Stimulated activated CD8-positive, alpha-beta memory T cell treated with anti-CD3 and anti-CD28 coated beads, Interleukin-15, amount 100 ng/mL, for 1 hour (primary cell): Measurements from ENCODE around the gene OPA3.

Experiments used
- DNase-seq: peaks from one replicate; pipeline ENCODE4 v3.0.0-alpha.2; 2020; ENCODE audit warnings: low read depth

Gene OPA3

DNA sequence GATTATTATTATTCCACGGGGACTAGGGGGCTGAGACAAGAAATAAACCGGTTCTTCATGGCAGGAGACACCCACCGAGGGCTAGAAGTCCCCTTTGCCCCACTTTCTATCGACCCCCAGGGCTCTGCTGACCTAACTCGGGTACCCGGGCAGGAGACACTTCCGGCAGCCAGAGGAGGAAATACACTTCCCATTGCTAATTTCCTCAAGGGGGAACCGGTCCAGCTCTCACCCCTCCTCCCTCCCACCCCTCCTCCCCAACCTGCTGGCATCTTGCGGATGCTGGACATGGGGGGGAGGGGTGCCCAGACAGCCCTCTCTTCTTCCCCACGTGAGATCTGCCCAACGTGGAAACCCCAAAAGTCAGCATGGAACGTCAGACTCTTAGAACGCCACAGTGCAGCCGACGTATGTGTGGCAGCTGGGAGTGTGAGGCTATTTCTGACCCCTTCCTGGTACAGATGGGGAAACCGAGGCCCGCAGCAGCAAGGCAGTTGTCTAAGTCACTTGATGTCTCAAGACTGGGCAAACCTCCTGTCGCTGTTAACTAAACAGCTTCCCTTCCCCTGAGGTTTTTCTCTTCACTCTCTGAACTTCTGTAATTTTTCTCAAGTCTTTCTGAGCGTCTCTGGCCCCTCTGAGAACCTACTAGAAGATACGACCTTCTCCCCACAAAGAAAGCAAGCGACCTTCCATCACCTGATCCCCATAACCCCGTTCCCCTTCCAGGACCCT is 13.8 kb upstream of the OPA3 start:
- DNase-seq, result no peak

DNA sequence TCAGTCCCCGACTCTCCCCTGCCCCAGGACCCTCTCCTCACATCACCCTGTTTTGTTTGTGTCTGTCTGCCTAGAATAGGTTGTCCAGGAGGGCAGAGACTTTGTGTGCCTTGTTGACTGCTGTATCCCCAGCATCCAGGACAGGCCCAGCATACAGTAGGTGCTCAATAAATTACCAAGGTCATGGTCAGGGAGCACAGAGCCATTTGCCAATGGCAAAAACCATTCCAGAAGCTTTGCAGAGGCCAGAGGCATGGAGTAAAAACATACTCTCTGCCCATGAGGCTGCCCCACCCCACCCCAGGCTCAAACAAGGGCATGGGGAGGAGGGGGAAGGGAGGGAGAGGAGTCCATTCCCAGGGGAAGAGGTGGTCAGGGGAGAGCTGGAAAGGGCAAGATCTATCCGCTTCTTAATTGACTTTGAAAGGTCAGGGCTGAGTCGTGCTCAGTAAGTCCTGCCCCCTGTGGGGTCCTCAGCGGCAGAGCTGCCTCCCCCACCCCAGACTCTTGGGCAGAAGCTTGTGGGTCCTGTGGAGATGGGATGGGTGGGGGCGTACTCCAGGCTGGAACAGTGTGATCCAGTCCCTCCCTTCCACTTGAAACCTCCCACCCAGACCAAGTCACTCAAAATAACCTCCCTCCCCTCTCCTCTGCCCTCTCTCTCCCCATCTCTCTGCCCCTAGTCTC is 13.0 kb upstream of the OPA3 start:
- no peak for DNase-seq

DNA sequence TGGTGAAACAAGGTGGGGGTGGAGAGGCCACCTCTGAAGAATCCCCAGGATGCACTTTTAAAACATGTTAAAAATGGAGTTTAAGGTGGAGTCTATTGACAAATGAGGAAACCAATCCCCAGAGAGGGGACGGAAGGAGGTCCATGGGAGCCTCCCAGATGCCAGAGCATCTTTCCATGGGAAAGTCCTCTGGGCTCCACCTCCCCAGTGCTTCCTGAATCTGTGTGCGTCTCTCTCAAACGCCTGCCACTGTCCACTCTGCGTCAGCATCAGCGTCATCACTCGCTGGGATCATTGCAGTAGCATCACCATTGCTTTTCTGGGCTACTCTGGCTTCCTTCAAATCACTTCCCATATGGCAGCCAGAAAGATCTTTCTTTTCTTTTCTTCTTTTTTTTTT is 11.2 kb upstream of the OPA3 start:
- DNase-seq, result no peak

GRCh38 chr19:45593520-45593919 is 8.9 kb upstream of the OPA3 start:
- no peak for DNase-seq

GRCh38 chr19:45592366-45592765 is 7.8 kb upstream of the OPA3 start:
- no peak for DNase-seq

DNA sequence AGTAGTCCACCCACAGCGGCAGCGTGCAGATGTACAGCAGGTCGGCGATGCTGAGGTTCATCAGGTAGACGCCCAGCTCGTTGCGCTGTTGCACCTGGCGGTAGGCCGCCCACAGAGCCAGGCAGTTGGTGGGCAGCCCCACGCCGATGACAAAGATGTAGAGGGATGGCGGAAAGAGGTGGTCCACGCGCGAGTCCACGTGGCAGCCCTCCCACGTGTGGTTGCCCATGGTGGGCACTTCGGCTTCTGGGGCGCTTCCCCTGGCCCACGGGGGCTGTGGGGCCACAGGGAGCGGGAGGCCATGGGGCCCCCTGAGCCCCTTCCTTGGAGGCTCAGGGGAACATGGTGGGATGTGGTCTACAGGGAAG is 7.0 kb upstream of the OPA3 start:
- DNase-seq, result no peak

GRCh38 chr19:45591004-45591637 is 6.5 kb upstream of the OPA3 start:
- DNase-seq, result no peak

- DNase-seq, result no peak
These were observed 5.8 kb upstream of the OPA3 start for GRCh38 chr19:45590300-45591003.

- DNase-seq, result no peak
These were observed 5.2 kb upstream of the OPA3 start for GRCh38 chr19:45589768-45590167.

- DNase-seq, result no peak
These were observed 3.3 kb upstream of the OPA3 start for GRCh38 chr19:45587873-45588272.

DNA sequence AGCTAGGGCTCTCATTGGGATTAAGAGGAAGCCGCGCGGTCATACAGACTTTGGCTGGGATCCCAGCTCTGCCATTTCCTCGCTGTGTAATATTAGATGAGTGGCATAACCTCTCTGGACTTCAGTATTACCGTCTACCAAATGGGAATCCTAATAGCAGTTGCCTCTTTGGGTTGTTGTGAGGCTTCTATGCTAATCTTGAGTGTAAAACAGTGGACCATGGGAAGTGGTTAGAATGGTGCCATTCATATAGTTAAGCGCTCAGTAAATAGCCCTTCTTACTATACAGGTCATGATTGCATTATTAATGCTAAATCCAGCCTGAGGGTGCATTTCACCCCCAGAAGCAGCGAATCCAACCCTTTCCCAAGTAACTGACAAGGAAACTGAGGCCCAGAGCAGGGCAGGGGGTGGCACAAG is 566 bp upstream of the OPA3 start:
- no peak for DNase-seq

GRCh38 chr19:45581576-45581975 is 3.0 kb downstream of the OPA3 start:
- DNase-seq, result no peak

GRCh38 chr19:45578861-45579260 is 5.7 kb downstream of the OPA3 start:
- DNase-seq, result no peak

DNA sequence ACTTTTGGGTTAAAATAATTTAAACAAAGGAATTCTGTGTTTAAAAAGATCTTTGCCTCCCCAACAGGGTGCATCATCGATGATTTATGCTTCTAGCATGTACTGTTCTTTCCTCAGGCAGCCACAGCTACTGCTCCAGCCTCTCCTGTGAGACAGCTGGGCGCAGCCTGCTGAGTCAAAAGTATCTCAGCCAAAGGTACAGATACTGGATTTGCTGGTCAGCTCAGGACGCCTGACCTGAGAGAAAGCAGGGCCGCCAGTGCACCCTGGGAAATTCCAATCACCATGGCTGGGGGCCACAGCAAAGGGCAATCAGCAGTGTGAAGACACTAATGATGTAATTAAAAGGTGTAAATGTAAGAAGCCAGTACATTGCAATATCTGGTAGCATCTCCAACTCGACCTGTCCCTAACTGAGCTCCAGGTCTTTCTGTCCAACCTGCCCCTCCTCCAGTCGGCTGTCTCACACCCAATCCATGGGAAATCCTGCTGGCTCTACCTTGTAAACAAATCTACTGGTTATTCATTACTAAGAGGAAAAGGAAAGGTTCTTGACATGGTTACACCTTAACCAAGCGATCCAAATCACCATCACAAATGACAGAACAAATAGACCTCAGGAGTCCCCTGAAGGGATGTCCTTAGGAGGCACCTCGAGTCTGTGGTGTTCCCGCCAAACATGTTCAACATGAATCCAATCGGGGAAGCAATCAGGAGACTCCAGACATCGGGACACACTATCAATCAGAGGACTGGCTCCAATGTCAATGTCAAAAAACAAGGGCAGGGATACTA is 7.3 kb downstream of the OPA3 start:
- DNase-seq, result no peak

DNA sequence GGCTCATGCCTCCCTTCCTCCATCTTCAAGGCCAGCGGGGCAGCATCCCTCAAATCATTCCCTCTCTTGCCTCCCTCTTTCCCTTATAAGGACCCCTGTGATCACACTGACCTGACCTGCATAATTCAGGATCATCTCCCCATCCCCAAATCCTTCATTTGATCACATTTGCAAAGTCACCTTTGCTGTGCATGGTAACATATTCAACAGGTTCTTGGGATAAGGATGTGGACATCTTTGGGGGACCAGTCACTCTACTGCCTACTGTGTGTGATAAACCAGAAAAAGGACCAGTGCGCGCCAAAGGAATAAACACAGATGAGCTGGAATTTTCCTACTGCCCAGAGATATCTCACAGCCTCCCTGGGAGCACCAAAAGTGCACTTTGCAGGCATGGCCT is 7.9 kb downstream of the OPA3 start:
- DNase-seq, result no peak

DNA sequence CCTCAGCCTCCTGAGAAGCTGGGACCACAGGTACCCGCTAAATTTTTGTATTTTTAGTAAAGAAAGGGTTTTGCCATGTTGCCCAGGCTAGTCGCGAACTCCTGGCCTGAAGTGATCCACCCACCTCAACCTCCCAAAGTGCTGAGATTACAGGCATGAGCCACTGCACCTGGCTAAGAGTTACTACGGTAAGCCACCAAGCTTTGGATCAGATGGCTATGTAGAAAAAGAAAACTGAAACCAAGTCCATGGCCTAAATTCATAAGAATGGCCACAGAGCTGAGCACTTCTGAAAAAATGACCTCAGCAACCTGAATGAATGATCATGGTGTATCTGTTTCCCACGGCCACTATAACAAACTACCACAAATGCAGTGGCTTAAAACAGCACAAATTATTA is 9.4 kb downstream of the OPA3 start:
- no peak for DNase-seq

- no peak for DNase-seq
These were observed 10.1 kb downstream of the OPA3 start for GRCh38 chr19:45574526-45574925.

DNA sequence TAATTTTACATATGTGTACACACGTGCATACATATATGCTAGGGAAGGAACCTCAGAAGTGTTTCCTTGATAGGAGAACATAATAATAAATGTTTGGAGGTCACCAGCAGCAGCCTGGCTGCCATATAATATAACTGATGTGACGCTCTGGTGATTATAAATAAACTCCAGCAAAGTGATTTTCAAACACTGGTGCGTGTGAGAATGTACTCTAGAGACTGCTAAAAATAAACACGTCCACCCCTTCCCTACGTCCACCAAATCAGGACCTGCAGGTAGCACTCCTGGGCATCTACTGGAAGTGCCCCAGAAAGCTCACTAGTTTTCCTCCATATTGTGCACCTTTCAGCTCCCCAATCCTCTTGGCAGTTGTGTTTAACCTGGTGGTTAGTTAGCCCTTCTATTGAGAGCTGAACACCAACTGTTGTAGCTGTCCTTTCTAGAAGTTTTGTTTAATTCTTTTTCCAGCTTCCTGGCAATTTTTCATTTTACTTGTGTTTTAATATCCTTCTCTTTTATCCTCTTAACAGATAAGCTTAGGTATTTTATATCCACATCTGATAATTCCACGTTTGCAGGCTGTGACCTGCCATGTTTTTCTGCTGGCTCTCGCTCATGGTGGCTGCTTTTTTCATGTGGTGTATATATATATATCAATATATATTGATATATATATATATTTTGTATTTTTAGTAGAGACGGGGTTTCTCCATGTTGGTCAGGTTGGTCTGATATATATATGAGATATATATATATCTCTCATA is 13.0 kb downstream of the OPA3 start:
- no peak for DNase-seq

DNA sequence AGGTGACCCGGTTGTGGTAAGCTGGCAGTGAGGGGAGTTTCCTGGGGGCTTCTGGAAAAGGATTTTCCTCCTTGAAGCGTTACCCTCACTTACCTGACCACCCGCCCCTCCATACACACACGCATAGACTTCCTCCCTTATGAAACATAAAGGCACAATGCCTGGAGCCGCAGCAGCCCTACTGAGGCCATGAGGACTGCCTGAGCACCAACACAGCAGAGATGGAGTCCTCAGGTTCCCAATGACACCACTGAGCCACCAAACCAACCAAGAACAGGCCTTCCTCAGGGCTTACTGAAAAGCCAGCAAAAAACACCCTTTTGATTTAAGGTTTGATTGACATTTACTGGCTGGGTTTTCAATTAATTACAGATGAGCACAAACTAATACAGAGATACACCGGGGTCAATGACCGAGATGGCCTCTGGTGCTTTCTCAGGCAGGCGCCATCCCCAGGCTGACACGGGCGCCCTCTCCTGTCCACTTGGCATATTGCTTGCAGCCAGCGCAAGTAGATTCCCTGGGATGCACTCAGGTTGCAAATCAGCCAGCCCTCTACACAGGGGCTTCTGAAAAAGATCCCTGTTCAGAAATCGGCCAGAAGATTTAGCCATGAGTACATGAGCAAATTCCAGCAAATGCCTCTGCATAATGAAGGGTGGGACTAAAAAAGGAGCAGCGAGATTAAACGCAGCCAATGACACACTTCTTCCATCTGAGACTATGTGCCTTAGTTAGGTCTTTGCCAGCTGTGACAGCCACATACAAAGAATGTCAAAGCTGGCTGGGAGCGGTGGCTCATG is 14.8 kb downstream of the OPA3 start:
- peak; percentile 27 for DNase-seq

GRCh38 chr19:45568732-45569131 is 15.9 kb downstream of the OPA3 start:
- no peak for DNase-seq
